Posterior cingulate gyrus (tissue), 11 donors: ENCODE results near the gene GNA12.
"Not testable (repeated sequence)": the region's sequence is repeated elsewhere in the genome, so short reads cannot be mapped to it uniquely, and the experiment has no call there.

Experiments
- DNase-seq, 10 donors: peaks; one replicate each; pipeline versions ENCODE4 v3.0.0 to v3.0.0-alpha.2; 2020 to 2021; ENCODE audit warnings: mixed read lengths in 3 of 10
- intact Hi-C: fragments of 100-400 bp; cut with DNase I; formaldehyde crosslinking; loops from one replicate; pipeline ENCODE4 v1.15.1; 2023

The GNA12 gene

DNA sequence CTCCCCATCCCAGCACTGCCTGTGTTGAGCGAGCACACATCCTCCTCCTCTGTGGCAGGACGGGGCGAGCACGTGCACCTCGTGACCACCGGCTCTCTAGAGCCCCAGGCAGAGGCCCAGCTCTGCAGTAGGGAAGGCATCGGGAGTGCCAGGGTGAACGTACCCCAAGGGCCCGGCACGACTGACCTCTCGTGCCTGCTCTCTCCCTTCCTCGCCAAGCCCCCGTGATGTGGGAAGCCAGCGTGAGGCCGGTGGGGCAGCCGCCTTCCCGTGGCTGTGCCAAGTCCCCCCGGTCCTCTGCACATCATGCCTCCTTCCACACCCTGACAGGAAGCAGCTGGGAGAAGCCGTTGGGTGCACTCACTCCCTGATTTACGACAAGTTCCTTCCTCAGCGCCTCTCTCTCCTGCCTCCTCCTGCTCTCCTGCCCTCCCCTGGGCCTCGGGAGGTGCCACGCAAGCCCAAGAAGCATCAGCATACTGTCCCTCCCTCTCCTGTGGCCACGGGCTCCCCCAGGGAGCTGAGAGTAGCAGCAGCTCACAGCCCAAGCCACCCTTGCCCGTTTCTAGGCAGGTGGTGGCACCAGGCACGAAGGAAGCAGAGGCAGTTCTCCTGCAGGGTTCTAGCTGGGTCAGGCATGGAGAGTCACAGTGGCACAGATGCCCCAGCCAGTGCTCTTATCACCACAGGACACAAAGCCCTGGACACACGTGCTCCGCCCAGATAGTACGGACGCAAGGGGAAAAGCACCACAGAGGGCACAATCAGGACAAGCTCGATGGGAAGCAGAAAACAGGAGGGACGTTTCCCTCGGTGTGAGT lies 109.1 kb downstream of the GNA12 start:
- intact Hi-C loops: no loop called here

DNA sequence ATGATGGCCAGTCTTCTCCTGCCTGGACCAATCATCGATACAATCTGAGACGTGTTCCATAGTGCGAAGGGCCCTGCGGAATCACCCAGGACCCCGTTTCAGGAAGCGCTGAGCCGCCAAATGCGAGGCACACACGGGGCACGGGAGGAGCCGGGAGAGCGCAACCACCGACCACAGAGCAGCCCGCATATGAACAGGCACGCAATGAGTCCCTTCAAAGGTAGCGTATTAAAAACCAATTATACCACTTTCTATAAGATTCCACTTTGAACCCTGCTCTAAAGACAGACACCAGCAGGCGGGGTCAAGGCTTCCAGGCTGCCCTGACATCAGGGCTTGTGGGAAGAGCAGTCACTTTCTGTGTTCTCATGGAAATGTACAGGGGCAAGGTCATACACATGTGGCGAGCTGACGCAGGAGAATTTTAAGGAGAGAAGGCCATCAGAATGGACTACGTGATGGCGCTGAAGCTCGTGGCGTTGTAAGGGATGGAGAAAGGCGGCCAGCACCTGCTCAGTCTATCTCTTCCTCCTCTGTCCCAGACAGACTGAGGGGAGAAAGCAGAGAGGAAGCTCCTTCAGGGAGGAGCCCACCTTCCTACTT lies 109.9 kb downstream of the GNA12 start:
- intact Hi-C loops: no loop called here
- DNase-seq: peak in 3 of 10 donors; percentile 2 to 64 (median 4)

More for the DNA sequence above, 109.1 kb downstream of the GNA12 start:
- peak in 2 of 10 donors; percentile 14 to 74 for DNase-seq

DNA sequence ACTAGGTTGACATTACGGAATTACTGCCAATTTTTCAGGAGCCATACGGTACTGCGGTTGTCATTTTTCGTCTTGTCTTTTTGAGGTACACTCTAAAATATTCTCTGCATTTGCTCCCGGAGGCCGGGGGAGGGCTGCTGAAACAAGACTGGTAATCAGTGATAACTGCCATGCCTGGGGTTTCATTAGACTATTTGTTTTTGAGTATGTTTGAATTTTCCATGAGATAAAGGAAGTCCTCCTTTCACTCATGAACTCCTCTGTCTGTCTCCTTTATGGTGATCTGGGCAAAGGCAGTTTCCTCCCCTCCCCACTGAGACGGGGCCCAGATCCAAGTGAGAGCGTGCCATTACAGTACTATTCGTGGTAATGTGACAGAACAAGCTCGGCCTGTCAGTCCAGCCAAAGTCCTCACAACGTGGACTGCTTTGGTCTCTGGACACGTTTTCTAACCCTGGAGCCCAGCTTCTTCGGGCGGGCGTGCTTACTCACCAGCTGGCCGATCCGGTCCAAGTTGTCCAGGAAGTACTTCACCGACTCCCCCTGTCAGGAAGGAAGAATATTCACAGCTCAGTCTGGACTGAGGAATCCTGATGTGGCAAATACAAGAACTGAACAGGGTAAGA lies 111.0 kb downstream of the GNA12 start:
- intact Hi-C loops: no loop called here
- DNase-seq: peak in 6 of 10 donors; percentile 9 to 84 (median 46)

DNA sequence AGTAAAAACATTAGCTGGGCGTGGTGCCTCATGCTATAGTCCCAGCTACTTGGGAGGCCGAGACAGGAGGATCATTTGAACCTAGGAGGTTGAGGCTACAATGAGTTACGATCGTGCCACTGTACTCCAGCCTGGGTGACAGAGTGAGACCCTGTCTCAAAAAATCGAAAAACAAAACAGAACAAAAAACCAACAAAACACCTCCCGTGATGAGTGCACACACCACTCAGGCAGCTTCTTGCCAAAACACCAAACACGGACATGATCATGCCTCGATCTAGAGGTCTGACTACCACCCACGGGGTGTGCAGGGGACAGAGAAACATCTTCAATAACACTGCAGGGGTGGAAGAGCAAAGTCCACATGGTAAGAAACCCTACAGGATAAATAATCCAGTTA lies 111.7 kb downstream of the GNA12 start:
- intact Hi-C loops: no loop called here
- DNase-seq: no peak

DNA sequence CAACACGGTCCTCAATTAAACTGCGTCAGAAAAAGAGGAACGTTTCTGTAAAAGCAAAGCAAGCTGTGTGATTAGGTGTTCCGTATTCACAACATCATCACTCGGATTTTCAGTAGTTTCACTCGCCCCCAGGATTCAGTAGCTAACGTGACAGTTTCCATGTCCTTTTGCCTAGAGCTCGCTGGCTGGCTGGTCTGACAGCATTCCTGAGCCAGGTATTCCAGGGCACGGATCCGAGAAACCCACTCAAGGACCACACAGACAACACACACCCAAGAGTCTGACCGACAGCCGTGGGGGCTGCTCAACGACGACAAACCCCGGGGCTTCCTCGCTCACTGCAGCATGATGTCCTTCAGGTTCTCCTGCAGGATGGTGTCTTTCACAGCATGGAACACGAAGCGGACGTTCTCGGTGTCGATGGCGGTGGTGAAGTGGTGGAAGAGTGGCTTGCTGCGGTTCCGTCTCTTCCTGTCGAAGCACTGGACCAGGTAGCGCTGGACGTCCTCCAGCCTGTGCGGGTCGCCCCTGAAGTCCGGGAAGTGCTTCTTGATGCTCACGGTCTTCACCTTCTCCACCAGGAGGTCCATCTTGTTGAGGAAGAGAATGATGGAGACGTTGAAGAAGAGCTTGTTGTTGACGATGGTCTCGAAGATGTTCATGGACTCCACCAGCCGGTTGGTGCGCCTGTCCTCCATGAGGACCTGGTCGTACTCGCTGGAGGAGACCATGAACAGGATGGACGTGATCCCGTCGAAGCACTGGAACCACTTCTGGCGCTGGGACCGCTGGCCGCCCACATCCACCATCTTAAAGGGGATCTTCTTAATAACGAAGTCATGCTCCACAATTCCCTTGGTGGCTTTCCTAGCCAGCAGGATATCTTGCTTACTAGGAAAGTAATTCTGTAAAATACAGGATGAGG lies 113.0 kb downstream of the GNA12 start:
- intact Hi-C loops: no loop called here
- DNase-seq: peak in 5 of 10 donors; percentile 4 to 84 (median 19)

DNA sequence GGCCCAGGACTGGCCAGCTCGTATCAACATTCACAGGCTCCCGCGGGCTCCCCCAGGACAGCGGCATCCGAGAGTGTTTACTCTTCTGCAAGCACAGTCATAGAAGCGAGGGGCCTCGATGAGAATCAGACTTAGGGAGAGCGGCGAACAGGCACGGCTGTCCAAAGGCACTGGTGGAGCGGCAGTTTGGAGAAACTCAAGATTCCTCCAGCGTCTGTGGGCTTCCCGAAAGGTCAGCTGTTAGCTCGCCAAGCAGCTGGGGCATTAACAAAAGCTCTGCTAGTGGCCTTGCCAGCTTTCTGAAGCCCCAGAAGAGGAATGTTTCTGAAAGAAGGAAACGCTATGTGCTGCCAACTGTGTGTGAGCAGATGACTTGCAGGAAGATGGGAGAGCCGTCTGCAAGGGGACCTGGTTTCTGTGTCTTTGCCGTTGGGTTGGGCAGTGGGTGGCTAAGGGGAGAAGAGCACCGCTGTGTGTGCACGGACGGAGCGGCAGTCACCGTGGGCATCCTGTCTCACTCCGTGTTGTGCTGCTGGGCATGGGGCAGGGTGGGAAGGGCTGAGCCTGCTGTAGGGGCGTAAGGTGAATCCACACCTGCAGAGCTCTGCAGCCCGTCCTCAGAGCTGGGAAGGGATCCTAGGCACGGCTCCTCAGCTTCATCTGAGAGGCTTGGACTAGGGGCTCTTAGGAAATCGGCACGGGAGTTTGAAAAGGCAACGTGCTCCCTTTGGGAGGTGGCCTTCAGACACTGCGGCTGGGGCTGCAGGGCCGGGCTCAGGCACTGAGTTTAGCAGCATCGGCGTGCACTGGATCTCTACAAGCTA lies 114.0 kb downstream of the GNA12 start:
- intact Hi-C loops: no loop called here
- peak; percentile 51 to 91 (median 67) for DNase-seq

DNA sequence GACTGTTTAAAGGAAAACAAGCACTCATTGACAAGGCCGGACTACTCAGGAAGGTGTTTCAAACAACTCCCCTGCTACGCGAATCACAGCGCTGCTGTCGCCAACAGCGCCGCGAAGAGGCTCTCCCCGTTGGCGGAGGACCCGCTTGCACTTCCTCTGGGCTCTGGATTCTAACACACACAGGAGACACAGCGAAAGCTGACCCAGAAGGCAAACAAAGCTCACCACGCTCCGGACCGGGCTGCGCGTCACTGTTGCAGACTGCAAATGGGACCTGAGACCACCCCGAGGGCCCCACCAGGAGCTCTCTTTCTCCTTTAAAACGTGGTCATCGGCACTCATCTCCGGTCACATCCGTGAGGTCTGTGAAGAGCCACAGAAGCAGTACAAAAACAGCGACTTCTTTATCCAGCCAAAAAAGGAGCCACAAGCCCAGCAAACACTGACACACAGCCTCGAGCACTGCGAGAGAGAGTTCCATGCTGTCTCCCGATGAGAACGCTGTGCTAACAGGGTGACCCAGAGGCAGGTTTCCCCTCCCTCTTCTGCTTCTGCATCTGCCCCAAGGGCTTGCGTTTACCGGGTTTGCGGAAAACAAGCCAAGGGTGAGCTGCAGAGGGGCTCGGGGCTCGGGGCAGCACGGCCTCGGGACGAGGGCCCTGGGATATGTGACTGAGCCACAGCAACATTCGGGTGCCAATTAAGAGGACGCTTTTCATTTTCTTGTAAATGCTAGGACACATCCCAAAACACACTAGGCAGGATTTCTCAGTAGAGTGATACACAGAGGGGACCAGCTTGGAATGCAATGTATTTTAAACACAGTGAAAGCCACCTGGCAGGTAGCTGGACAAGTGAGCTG lies 114.8 kb downstream of the GNA12 start:
- DNase-seq: peak in 5 of 10 donors; percentile 12 to 87 (median 74)
- intact Hi-C loops: no loop called here

DNA sequence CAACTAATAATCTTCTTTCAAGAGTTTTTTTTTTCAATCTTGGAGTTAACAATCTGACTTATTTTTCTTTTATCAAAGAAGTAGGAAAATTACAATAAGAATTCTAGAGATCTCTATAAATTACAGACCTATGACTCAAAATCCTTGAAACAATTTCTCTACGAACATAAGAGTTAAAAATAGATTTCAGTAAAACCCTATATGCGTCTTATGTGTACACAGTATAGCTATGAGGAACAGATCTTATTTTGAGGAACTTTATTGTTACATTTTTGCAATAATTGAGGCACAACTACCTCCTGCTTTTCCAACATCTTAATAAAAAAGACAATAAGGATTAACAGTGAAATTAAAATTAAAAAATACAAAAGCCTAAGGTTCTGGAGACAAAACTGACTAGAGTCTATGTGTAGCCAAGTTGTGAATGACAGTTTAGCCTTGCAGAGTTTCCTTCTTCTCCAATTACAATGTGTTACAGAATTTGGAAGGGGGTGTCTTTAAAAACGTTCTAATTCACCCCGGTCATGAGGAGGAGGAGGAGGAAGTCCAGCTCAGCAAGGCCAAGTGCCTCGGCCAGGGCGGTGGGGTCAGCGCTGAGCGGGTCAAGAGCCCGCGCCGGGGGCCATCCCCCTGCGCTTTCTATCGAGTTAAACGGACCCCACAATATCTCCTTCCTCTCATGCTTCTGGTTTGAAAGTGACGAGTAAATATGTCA lies 115.6 kb downstream of the GNA12 start:
- DNase-seq: peak in 3 of 10 donors; percentile 8 to 72 (median 9)
- intact Hi-C loops: no loop called here

DNA sequence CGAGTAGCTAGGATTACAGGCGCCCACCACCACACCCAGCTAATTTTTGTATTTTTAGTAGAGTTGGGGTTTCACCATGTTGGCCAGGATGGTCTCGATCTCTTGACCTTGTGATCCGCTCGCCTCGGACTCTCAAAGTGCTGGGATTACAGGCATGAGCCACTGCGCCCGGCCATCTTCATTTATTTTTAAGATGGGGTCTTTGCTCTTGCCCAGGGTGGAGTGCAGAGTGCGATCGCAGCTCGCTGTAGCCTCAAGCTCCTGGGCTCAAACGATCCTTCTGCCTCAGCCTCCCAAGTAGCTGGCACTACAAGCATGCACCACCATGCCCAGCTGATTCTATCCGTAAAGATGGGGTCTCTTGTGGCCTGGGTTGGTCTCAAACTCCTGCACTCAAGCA lies 116.9 kb downstream of the GNA12 start:
- intact Hi-C loops: not testable (repeated sequence)
- peak in 4 of 10 donors; percentile 2 to 52 (median 14) for DNase-seq

DNA sequence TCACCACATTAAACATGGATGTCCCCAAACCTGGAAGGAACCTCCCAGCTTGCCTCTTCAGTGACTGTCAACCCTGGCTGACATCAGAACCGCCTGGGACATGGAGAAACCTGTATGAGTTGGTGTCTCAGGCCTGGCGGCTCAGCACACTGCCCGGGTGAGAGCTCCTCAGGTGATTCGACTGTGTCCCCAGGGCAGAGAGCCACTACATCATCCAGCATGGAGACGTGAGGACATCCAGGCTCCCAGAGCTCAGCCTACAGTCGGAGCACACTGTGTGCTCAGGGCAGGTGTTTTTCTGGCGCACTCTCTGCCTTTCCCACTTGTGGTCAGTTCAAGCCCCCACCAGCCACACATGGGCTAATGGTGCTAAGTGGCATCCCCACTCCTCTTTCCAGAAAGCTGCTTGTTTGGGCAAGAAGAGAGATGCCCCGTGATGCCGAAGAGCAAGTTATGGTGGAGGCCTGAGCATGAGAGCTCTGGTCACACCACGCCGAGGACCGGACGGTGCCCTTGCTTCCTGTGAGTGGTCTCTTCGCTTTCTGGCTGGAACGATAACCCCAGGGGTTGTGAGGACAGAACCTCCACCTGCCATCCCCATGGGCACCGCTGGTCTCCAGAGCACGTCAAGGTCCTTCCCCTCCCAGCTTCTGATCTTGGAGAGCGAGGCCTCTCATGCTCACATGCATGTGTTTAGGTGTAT lies 117.6 kb downstream of the GNA12 start:
- intact Hi-C loops: no loop called here
- DNase-seq: peak in 5 of 10 donors; percentile 5 to 56 (median 38)

DNA sequence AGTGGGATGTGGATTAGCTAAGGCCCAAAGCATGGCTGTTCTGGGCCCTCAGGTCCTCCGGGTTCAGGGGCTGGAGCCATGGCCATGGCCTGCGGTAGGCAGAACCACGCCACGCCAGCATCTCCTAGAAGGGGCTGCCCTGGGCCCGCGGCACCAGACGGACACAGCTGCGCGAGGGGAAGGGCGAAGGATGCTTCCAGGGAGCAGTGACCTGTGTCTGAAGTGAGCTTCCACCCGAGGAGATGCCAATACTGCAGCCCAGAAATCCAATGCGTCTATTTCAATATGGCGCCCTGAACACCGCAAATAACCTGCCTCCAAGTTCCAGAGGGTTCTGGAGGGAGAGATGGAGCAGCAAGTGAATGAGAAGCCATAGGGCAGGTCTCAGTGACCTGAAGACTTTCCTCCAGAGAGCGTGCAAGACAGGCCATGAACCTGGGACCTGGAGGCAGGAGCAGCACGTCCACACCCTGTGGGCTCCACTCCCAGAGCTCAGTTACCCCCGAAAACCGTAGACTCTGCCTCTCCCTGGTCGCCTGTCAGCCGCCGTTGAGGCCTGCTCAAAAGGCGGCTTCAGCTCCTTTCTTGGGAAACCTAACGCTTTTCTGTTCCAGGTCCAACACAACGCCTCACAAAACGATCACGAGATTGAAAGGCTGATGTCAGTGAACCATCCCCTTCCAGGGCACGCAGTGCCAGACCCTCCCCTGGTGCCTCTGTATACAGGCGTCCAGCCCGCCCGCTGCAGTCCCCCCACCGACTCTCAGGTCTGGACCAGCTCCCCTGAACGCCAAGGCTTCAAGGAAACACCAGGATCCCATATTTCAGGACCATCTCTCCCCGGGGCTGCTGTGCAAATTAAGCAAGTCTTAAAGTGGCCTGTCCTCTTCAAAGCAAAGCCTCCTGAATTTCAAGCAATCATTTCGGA lies 118.7 kb downstream of the GNA12 start:
- DNase-seq: peak in 6 of 10 donors; percentile 2 to 67 (median 30)
- intact Hi-C loops: no loop called here

DNA sequence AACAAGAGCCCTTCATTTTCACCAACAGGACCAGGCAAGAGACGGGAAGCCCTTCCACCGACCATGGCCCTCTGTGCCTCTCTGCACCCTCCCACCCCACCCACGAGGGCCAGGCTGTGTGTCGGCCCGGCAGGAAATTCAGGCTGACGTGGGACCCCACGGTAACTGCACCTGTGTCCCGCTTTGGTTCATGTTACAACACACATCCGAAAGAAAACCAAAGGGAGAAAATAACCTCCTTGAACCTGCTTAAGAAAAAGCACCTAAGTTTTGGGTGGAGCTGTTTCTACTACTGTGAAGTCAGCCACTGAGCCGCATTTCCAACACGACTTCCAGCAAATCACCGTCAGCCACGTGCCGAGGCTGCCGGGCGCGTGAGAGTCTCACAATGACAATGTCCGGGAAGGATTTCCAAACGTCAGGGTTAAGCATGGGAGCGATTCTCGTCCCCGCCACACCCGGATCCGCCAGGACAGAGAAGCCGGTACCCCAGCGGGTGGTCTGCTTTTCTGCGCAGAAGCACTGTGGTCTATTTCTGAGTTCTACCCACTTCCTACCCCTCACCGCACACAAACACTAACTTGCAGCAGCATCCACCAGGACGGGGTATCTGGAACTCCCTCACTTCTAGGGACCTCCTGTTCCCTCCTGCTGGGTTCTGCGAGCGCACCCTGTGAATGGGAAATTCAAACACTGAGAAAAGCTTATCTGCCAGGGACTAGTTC lies 119.5 kb downstream of the GNA12 start:
- DNase-seq: peak in 4 of 10 donors; percentile 5 to 67 (median 29)
- intact Hi-C loops: no loop called here

DNA sequence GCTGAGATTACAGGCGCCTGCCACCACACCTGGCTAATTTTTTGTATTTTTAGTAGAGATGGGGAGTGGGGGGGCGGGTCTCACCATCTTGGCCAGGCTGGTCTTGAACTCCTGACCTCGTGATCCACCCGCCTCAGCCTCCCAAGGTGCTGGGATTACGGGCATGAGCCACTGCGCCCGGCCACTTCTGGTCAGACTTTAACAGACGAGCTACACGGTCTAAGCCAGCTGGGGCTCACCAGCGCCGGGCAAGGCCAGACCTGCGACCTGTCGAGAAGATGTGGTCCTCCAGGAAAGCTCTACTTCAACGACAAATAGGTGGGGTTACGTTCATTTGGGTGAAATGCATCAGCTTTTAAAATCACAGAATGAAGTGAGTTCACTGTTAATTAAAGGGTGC lies 120.1 kb downstream of the GNA12 start:
- DNase-seq: peak in 4 of 10 donors; percentile 26 to 76 (median 53)
- intact Hi-C loops: not testable (repeated sequence)

DNA sequence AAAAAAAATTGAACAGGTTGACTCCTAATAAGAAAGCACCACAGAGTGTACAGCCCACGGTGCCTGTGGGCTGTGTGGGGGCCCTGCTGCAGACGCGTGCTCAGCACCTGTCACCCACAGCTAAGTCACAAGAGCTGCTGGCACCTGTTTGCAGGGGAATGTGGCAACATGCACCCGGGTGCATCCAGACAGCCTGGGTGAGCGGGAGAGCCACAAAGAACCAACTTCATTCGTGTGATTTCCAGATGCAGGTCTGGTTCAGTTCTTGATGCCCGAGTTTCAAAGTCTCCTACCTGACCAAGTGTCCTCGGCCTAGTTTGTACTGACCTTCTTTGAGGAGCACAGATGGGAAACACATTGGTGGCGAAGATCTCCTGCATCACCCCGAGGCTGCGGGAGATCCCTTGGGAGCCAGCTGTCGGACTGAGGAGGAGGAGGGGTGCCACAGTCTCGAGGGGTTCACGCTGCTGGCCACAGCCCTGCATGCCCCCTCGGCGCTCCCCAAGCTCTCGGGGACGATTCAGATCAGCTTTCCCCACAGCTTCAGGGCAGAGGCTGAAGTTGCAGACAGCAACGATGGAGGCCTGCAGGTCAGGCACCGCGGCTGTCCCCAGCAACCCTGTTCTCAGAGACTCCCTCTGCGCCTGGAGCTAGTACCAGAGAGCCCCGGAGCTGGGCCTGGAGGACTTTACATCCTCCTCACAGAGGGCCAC lies 120.8 kb downstream of the GNA12 start:
- intact Hi-C loops: no loop called here
- peak in 4 of 10 donors; percentile 14 to 64 (median 54) for DNase-seq

DNA sequence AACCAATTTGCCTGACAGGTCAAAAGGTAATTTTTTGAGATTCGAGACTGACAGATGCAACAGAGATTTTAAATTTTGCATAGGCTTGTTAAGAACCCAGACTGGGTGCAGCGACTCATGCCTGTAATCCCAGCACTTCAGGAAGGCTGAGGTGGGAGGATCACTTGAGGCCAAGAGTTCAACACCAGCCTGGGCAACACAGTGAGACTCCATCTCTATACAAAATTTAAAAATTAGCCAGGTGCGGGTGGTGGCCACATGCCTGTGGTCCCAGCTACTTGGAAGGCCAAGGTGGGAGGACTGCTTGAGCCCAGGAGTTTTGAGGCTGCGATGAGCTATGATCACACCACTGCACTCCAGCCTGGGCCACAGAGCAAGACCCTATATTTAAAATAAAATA lies 121.5 kb downstream of the GNA12 start:
- intact Hi-C loops: no loop called here
- peak in 1 of 10 donors; percentile 30 for DNase-seq
